ENCODE results near the gene EFCAB8. TPM values are rescaled to one million over a fixed set of nuclear protein-coding genes. Genes with fewer than 3 reads are reported as not detected.

Gene EFCAB8
- total RNA-seq, 1 donor from 2014 or later, result not detected

DNA sequence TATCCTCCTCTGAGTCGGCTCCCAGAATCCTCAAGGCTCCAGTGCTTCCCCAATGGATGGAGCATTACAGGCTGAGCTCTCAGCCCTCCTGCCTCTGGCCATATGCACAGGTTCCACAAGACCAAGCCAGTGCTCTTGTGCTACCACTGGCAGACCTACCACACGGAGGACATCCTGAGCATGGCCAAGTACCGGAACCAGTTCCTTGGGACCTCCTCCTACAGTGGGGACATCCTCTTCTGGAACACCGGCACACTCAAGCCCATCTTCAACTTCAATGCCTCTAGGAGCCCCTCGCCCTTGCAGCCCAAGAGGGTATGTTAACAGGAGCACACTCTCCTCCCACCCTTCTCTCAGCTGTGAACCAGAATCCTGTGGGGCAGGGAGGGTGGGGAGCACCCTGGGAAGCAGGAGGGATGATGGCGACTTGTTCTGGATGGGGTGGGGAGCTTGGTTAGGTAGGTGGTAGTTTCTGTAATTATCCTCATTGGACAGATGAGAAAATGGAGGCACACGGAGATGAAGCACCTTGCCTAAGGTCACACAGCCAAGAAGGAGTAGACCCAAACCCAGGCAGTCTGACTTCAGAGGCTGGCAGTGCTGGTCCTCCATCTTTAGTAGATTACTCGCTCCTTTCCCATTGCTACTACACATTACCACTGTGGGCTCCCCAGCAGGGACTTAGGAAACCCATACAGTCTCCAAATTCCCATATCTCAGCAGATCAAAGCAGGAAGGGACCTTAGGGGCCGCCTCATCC is 58.6 kb downstream of the EFCAB8 start:
- H3K9me3 ChIP-seq (ENCODE audit: control insufficient read depth in 3 of 3, low read length in 3 of 3), result peaks cover 0 to 4% (median 4%) of the 10 kb centered on the region in 3 donors
- no peaks in the 10 kb centered on the region for H3K36me3 ChIP-seq (ENCODE audit: control insufficient read depth in 3 of 3, insufficient read depth in 3 of 3, low read length in 3 of 3)
- H3K4me3 ChIP-seq (ENCODE audit: low read length in 3 of 3), result no peak overlapping the region
- H3K4me1 ChIP-seq (ENCODE audit: control insufficient read depth in 3 of 3, insufficient read depth in 3 of 3, low read length in 3 of 3), result no peaks in the 10 kb centered on the region
- no peak overlapping the region for H3K27ac ChIP-seq (ENCODE audit: low read depth, low read length)
- H3K9ac ChIP-seq (ENCODE audit: low read depth in 1 of 3, low read length in 3 of 3), result no peak overlapping the region
- no peaks in the 10 kb centered on the region for H3K27me3 ChIP-seq (ENCODE audit: control insufficient read depth in 3 of 3, insufficient read depth in 3 of 3, low read length in 3 of 3)

DNA sequence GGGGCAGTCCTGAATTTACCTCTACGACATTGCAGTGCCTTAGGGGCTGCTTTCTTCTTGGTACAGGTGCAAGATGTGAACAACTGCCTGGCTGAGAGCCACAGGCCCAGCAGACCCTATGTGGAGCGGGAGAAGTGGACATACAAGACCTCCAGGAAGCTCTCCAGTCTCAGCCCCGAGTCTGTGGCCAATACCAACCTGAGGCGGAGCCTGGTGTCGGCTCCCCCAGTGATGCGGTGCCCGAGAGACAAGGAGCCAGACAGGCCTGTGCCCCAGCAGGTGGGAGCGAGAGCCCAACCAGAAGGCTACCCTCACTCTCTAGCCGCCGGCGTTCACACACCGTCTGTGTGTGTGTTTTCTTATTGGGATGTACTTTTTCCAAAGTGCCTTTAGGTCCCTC is 59.6 kb downstream of the EFCAB8 start:
- H3K27ac ChIP-seq (ENCODE audit: low read depth, low read length), result no peak overlapping the region
- no peaks in the 10 kb centered on the region for H3K36me3 ChIP-seq (ENCODE audit: control insufficient read depth in 3 of 3, insufficient read depth in 3 of 3, low read length in 3 of 3)
- H3K4me3 ChIP-seq (ENCODE audit: low read length in 3 of 3), result no peak overlapping the region
- no peaks in the 10 kb centered on the region for H3K27me3 ChIP-seq (ENCODE audit: control insufficient read depth in 3 of 3, insufficient read depth in 3 of 3, low read length in 3 of 3)
- H3K9ac ChIP-seq (ENCODE audit: low read depth in 1 of 3, low read length in 3 of 3), result no peak overlapping the region
- peaks cover 0 to 4% (median 4%) of the 10 kb centered on the region in 3 donors for H3K9me3 ChIP-seq (ENCODE audit: control insufficient read depth in 3 of 3, low read length in 3 of 3)
- H3K4me1 ChIP-seq (ENCODE audit: control insufficient read depth in 3 of 3, insufficient read depth in 3 of 3, low read length in 3 of 3), result no peaks in the 10 kb centered on the region

DNA sequence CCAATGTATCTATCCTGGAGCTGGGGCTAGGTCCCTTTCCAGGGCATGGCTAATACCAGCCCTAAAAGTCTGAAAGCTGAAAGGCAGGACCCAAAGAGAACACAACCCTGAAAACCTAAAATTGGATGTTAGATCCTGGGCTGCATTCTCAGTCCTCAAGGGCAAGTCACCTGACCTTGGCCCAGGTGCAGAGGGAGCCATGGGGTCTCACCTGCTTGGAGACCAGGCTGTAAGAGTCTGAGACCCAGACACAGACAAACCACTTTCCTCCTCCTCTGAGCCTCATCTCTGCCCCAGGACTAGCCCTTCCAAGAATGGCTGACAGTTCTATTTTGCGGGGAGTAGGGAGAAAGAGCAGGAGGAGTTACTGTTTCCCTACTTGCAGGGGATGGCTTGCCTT is 60.0 kb downstream of the EFCAB8 start:
- no peaks in the 10 kb centered on the region for H3K27me3 ChIP-seq (ENCODE audit: control insufficient read depth in 3 of 3, insufficient read depth in 3 of 3, low read length in 3 of 3)
- H3K4me1 ChIP-seq (ENCODE audit: control insufficient read depth in 3 of 3, insufficient read depth in 3 of 3, low read length in 3 of 3), result no peaks in the 10 kb centered on the region
- H3K4me3 ChIP-seq (ENCODE audit: low read length in 3 of 3), result no peak overlapping the region
- H3K9ac ChIP-seq (ENCODE audit: low read depth in 1 of 3, low read length in 3 of 3), result no peak overlapping the region
- H3K27ac ChIP-seq (ENCODE audit: low read depth, low read length), result no peak overlapping the region
- peaks cover 0 to 4% (median 4%) of the 10 kb centered on the region in 3 donors for H3K9me3 ChIP-seq (ENCODE audit: control insufficient read depth in 3 of 3, low read length in 3 of 3)
- H3K36me3 ChIP-seq (ENCODE audit: control insufficient read depth in 3 of 3, insufficient read depth in 3 of 3, low read length in 3 of 3), result no peaks in the 10 kb centered on the region

DNA sequence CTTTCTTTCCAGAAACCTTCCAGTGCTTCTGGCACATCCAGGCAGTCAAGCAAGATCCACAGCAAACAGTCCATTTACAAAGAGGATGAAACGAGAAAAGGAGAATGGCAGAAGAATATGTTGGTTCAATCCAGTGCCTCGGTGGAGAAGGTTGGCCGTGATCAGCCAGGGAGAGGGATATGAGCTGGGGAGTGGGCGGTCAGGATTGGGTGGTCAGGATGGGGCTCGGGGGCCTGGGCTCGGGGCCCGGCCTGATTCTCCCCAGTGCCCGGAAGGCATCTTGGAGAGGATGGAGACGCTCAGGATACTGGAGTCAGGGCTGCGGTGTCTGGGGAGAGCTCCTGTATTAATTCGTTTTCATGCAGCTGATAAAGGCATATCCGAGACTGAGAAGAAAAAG is 61.3 kb downstream of the EFCAB8 start:
- no peak overlapping the region for H3K27ac ChIP-seq (ENCODE audit: low read depth, low read length)
- H3K4me3 ChIP-seq (ENCODE audit: low read length in 3 of 3), result no peak overlapping the region
- H3K9ac ChIP-seq (ENCODE audit: low read depth in 1 of 3, low read length in 3 of 3), result no peak overlapping the region
- H3K36me3 ChIP-seq (ENCODE audit: control insufficient read depth in 3 of 3, insufficient read depth in 3 of 3, low read length in 3 of 3), result no peaks in the 10 kb centered on the region
- H3K9me3 ChIP-seq (ENCODE audit: control insufficient read depth in 3 of 3, low read length in 3 of 3), result peaks cover 0 to 4% (median 4%) of the 10 kb centered on the region in 3 donors
- H3K4me1 ChIP-seq (ENCODE audit: control insufficient read depth in 3 of 3, insufficient read depth in 3 of 3, low read length in 3 of 3), result no peaks in the 10 kb centered on the region
- H3K27me3 ChIP-seq (ENCODE audit: control insufficient read depth in 3 of 3, insufficient read depth in 3 of 3, low read length in 3 of 3), result no peaks in the 10 kb centered on the region

DNA sequence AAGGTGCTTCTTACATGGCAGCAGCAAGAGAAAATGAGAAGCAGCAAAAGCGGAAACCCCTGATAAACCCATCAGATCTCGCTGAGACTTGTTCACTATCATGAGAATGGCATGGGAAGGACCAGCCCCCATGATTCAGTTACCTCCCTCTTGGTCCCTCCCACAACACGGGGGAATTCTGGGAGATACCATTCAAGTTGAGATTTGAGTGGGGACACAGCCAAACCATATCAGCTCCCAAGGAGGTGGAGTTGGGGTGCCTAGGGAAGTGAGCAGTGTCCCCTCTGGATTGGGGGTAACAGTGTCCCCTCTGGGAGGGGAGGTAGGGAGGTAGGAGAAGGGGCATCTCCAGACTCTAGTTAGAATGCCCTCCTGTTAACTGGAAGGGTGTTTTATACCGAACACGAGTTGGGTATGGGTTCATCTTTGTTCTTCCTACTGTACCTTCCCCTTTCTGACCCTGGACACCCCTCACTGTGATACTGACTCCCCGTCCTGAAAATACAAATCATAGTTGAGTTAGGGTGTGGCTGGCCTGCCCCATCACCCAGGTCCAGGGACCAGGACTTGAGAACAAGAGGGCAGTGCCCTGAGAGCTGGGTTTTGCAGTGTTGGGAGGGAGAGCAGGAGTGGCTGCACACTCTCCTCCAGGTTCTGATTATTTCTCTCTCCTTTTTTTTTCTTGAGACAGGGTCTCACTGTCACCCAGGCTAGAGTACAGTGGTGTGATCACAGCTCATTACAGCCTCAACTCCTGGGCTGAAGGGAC is 62.0 kb downstream of the EFCAB8 start:
- Histone ChIP-seq H3K4me3 (ENCODE audit: low read length in 3 of 3) (no peak overlapping the region), H3K9ac (ENCODE audit: low read depth in 1 of 3, low read length in 3 of 3) (no peak overlapping the region), H3K27me3 (ENCODE audit: control insufficient read depth in 3 of 3, insufficient read depth in 3 of 3, low read length in 3 of 3) (no peaks in the 10 kb centered on the region), H3K4me1 (ENCODE audit: control insufficient read depth in 3 of 3, insufficient read depth in 3 of 3, low read length in 3 of 3) (no peaks in the 10 kb centered on the region), H3K9me3 (ENCODE audit: control insufficient read depth in 3 of 3, low read length in 3 of 3) (peaks cover 0 to 4% (median 4%) of the 10 kb centered on the region in 3 donors), H3K27ac (ENCODE audit: low read depth, low read length) (no peak overlapping the region), H3K36me3 (ENCODE audit: control insufficient read depth in 3 of 3, insufficient read depth in 3 of 3, low read length in 3 of 3) (no peaks in the 10 kb centered on the region)

DNA sequence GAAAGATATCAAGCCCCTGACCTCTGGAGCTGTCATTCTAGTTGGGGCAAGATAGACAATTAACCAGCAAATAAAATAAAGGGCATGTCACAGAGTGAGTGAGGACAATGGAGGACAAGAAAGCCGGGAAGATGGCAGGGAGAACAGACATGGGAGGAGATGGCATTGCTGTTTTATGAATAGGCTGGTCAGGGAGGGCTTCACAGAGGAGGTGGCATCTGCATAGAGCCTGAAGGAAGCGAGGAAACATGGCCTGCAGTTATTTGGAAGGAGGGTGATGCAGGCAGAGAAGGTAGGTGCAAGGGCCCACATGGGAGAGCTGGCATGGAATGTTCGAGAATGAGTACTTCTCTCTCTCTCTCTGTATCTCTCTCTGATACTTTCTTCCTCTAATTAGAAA is 63.7 kb downstream of the EFCAB8 start:
- Histone ChIP-seq H3K27me3 (ENCODE audit: control insufficient read depth in 3 of 3, insufficient read depth in 3 of 3, low read length in 3 of 3) (no peaks in the 10 kb centered on the region), H3K27ac (ENCODE audit: low read depth, low read length) (no peak overlapping the region), H3K4me1 (ENCODE audit: control insufficient read depth in 3 of 3, insufficient read depth in 3 of 3, low read length in 3 of 3) (no peaks in the 10 kb centered on the region), H3K9ac (ENCODE audit: low read depth in 1 of 3, low read length in 3 of 3) (no peak overlapping the region), H3K4me3 (ENCODE audit: low read length in 3 of 3) (no peak overlapping the region), H3K36me3 (ENCODE audit: control insufficient read depth in 3 of 3, insufficient read depth in 3 of 3, low read length in 3 of 3) (no peaks in the 10 kb centered on the region), H3K9me3 (ENCODE audit: control insufficient read depth in 3 of 3, low read length in 3 of 3) (no peaks in the 10 kb centered on the region)

DNA sequence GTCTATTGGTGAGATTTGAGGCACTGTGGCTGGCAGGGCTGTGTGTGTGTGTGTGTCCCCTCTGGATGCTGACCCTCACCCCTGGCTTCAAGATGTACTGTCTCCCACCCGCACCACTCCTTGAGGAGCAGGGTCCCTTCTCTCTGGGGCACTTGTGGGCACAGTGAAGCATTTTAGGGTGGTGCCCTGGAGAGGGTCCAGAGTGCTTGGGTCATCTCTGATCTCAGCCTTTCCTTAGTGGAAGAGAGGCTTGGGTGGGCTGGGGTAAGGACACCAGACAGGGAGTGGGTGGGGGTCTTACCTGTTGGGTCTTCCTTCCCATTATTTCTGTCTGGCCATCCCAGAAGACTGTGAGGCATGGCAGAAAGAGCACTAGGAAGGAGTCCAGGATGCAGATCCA is 66.1 kb downstream of the EFCAB8 start:
- Histone ChIP-seq H3K27me3 (ENCODE audit: control insufficient read depth in 3 of 3, insufficient read depth in 3 of 3, low read length in 3 of 3) (peaks cover 0 to 3% (median 0%) of the 10 kb centered on the region in 3 donors), H3K36me3 (ENCODE audit: control insufficient read depth in 3 of 3, insufficient read depth in 3 of 3, low read length in 3 of 3) (no peaks in the 10 kb centered on the region), H3K4me1 (ENCODE audit: control insufficient read depth in 3 of 3, insufficient read depth in 3 of 3, low read length in 3 of 3) (no peaks in the 10 kb centered on the region), H3K9ac (ENCODE audit: low read depth in 1 of 3, low read length in 3 of 3) (no peak overlapping the region), H3K9me3 (ENCODE audit: control insufficient read depth in 3 of 3, low read length in 3 of 3) (no peaks in the 10 kb centered on the region), H3K27ac (ENCODE audit: low read depth, low read length) (no peak overlapping the region), H3K4me3 (ENCODE audit: low read length in 3 of 3) (no peak overlapping the region)

DNA sequence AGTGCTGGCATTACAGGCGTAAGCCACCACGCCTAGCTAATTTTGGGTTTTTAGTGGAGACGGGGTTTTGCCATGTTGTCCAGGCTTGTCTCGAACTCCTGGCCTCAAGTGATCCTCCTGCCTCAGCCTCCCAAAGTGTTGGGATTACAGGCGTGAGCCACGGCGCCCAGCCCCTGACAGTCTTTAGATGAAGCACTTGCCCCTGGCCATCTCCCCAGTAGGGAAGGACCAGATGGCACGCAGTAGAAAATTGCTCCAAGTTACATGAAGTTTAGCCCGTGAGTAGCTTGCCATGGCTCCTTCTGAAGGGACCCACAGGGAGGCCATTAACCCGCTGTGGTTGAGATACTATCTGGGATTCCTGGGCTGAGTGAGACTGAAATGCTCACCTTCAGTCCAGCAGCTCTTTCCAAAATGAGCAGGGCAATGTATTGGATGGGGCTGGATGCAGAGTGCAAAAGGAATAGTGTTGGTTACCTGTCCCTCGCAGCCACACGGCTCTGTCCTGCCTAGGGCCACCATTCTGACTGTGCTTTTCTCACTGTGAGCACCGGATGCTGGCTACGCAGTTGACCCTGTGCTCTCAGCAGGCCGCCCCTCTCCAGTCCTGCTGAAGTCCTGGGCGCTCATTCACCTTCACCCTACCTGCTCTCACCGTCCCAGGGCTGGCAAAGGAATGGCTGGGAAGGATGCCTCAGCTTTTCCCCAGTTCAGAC is 66.9 kb downstream of the EFCAB8 start:
- Histone ChIP-seq H3K4me1 (ENCODE audit: control insufficient read depth in 3 of 3, insufficient read depth in 3 of 3, low read length in 3 of 3) (no peaks in the 10 kb centered on the region), H3K36me3 (ENCODE audit: control insufficient read depth in 3 of 3, insufficient read depth in 3 of 3, low read length in 3 of 3) (no peaks in the 10 kb centered on the region), H3K4me3 (ENCODE audit: low read length in 3 of 3) (no peak overlapping the region), H3K9me3 (ENCODE audit: control insufficient read depth in 3 of 3, low read length in 3 of 3) (no peaks in the 10 kb centered on the region), H3K27me3 (ENCODE audit: control insufficient read depth in 3 of 3, insufficient read depth in 3 of 3, low read length in 3 of 3) (peaks cover 0 to 4% (median 3%) of the 10 kb centered on the region in 3 donors), H3K9ac (ENCODE audit: low read depth in 1 of 3, low read length in 3 of 3) (no peak overlapping the region), H3K27ac (ENCODE audit: low read depth, low read length) (no peak overlapping the region)

DNA sequence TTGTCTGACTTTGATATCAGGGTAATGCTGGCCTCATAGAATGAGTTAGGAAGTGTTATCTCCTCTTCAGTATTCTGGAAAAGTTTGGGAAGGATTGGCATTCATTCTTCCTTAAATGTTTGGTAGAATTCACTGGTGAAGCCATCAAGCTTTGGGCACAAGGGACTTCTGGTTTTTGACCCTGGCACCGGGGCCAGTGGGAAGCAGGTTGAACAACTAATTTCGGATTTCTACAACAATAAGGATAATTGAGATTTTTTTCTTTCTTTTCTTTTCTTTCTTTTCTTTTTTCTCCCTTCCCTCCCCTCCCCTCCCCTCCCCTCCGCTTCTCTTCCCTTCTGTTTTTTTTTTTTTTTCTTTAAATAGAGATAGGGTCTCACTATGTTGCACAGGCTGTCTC is 70.4 kb downstream of the EFCAB8 start:
- Histone ChIP-seq H3K27me3 (ENCODE audit: control insufficient read depth in 3 of 3, insufficient read depth in 3 of 3, low read length in 3 of 3) (peaks cover 0 to 4% (median 3%) of the 10 kb centered on the region in 3 donors), H3K4me3 (ENCODE audit: low read length in 3 of 3) (no peak overlapping the region), H3K36me3 (ENCODE audit: control insufficient read depth in 3 of 3, insufficient read depth in 3 of 3, low read length in 3 of 3) (no peaks in the 10 kb centered on the region), H3K9me3 (ENCODE audit: control insufficient read depth in 3 of 3, low read length in 3 of 3) (no peaks in the 10 kb centered on the region), H3K27ac (ENCODE audit: low read depth, low read length) (no peak overlapping the region), H3K9ac (ENCODE audit: low read depth in 1 of 3, low read length in 3 of 3) (no peak overlapping the region), H3K4me1 (ENCODE audit: control insufficient read depth in 3 of 3, insufficient read depth in 3 of 3, low read length in 3 of 3) (no peaks in the 10 kb centered on the region)

DNA sequence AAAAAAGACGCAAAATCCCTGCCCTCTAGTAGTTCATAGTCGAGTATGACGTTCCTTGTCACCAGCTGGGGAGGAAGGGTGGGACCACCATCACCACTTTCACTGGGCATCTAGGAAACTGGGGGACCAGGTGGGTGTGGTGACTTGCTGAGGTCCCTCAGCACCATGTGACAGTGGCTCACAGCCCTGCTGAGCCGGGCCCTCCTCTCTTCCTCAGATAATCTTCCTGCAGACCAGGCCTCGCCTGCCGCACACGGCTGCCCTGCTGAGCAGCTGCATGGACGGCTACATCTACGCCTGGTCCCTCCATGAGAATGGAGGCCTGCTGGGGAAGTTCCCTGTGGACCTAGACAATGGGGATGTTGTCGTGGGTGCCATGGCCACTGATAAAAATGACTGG is 71.5 kb downstream of the EFCAB8 start:
- peaks cover 0 to 4% (median 3%) of the 10 kb centered on the region in 3 donors for H3K27me3 ChIP-seq (ENCODE audit: control insufficient read depth in 3 of 3, insufficient read depth in 3 of 3, low read length in 3 of 3)
- no peak overlapping the region for H3K27ac ChIP-seq (ENCODE audit: low read depth, low read length)
- no peaks in the 10 kb centered on the region for H3K36me3 ChIP-seq (ENCODE audit: control insufficient read depth in 3 of 3, insufficient read depth in 3 of 3, low read length in 3 of 3)

More for the DNA sequence above, 71.5 kb downstream of the EFCAB8 start:
- H3K9me3 ChIP-seq (ENCODE audit: control insufficient read depth in 3 of 3, low read length in 3 of 3), result no peaks in the 10 kb centered on the region
- H3K9ac ChIP-seq (ENCODE audit: low read depth in 1 of 3, low read length in 3 of 3), result no peak overlapping the region
- no peaks in the 10 kb centered on the region for H3K4me1 ChIP-seq (ENCODE audit: control insufficient read depth in 3 of 3, insufficient read depth in 3 of 3, low read length in 3 of 3)
- H3K4me3 ChIP-seq (ENCODE audit: low read length in 3 of 3), result no peak overlapping the region

All from skeletal muscle tissue (tissue), 4 donors.